Skeletal muscle tissue (tissue), 4 donors: ENCODE results near the gene SNAP23. TPM values are rescaled to one million over a fixed set of nuclear protein-coding genes. Genes with fewer than 3 reads are reported as not detected.
"Not testable (repeated sequence)": the region's sequence is repeated elsewhere in the genome, so short reads cannot be mapped to it uniquely, and the experiment has no call there.

Experiments
- H3K27ac ChIP-seq: one replicate; pipeline ENCODE4 v1.7.0; 2013; ENCODE audit warnings: mild to moderate bottlenecking, low read depth, low read length, inconsistent platforms
- H3K27me3 ChIP-seq, 3 donors: one replicate each; pipeline ENCODE4 v1.7.0; 2013; ENCODE audit warnings: low read length in 3 of 3; ENCODE audit not compliant: control insufficient read depth in 3 of 3, insufficient read depth in 3 of 3
- H3K36me3 ChIP-seq, 3 donors: one replicate each; pipeline ENCODE4 v1.7.0; 2013; ENCODE audit warnings: low read length in 3 of 3; ENCODE audit not compliant: control insufficient read depth in 3 of 3, insufficient read depth in 3 of 3
- H3K4me1 ChIP-seq, 3 donors: one replicate each; pipeline ENCODE4 v1.7.0; 2013; ENCODE audit warnings: low read length in 3 of 3, mild to moderate bottlenecking in 3 of 3; ENCODE audit not compliant: control insufficient read depth in 3 of 3, insufficient read depth in 3 of 3
- H3K4me3 ChIP-seq, 3 donors: one replicate each; pipeline ENCODE4 v1.7.0; 2013; ENCODE audit warnings: low read length in 3 of 3
- H3K9ac ChIP-seq, 3 donors: one replicate each; pipeline ENCODE4 v1.7.0; 2013; ENCODE audit warnings: low read length in 3 of 3, mild to moderate bottlenecking in 3 of 3, moderate library complexity in 2 of 3, low read depth in 1 of 3
- H3K9me3 ChIP-seq, 3 donors: one replicate each; pipeline ENCODE4 v1.7.0; 2013; ENCODE audit warnings: low read length in 3 of 3; ENCODE audit not compliant: control insufficient read depth in 3 of 3
- total RNA-seq: library from RNA; depleted of rRNA; stranded (reverse); fragments of >200 nt; gene quantifications from one replicate; pipeline ENCODE4 v1.2.3, GENCODE V29; 2014
- donor health status: Osteomylitis.

Gene SNAP23
- total RNA-seq, 1 donor from 2014 or later, result 50.6 TPM

GRCh38 chr15:42549741-42550392 lies 54.4 kb downstream of the SNAP23 start:
- Histone ChIP-seq H3K36me3 (peaks cover 5 to 12% (median 7%) of the 10 kb centered on the region in 3 donors), H3K4me1 (peaks cover 11 to 25% (median 13%) of the 10 kb centered on the region in 3 donors), H3K27me3 (no peaks in the 10 kb centered on the region), H3K9me3 (no peaks in the 10 kb centered on the region), H3K4me3 (peak overlapping the region in 2 of 3 donors; percentile 24 to 93), H3K9ac (peak overlapping the region in 1 of 3 donors; percentile 7), H3K27ac (no peak overlapping the region)

- peaks cover 0 to 3% (median 0%) of the 10 kb centered on the region in 3 donors for H3K36me3 ChIP-seq
- no peaks in the 10 kb centered on the region for H3K9me3 ChIP-seq
- H3K9ac ChIP-seq, result no peak overlapping the region
- no peak overlapping the region for H3K27ac ChIP-seq
- H3K4me3 ChIP-seq, result no peak overlapping the region
- peaks cover 0 to 5% (median 0%) of the 10 kb centered on the region in 3 donors for H3K4me1 ChIP-seq
- no peaks in the 10 kb centered on the region for H3K27me3 ChIP-seq
These were observed 58.1 kb downstream of the SNAP23 start for GRCh38 chr15:42553554-42553953.

GRCh38 chr15:42556550-42557207 lies 61.2 kb downstream of the SNAP23 start:
- not testable (repeated sequence) for H3K4me3 ChIP-seq, H3K4me1 ChIP-seq, H3K9ac ChIP-seq, H3K27ac ChIP-seq, H3K27me3 ChIP-seq, H3K9me3 ChIP-seq
- peaks cover 6 to 17% (median 11%) of the 10 kb centered on the region in 3 donors for H3K36me3 ChIP-seq

- Histone ChIP-seq H3K9ac (no peak overlapping the region), H3K4me1 (no peaks in the 10 kb centered on the region), H3K36me3 (peaks cover 15 to 29% (median 21%) of the 10 kb centered on the region in 3 donors), H3K27me3 (no peaks in the 10 kb centered on the region), H3K27ac (no peak overlapping the region), H3K9me3 (no peaks in the 10 kb centered on the region), H3K4me3 (no peak overlapping the region)
These were observed 63.3 kb downstream of the SNAP23 start for GRCh38 chr15:42558739-42559138.

- Histone ChIP-seq H3K9me3 (no peaks in the 10 kb centered on the region), H3K9ac (peak within 1 kb of the TSS; percentile 77 to 85 (median 82)), H3K27ac (peak within 1 kb of the TSS; percentile 68)
These were observed 80.0 kb downstream of the SNAP23 start, which contains the start of gene STARD9 for GRCh38 chr15:42575188-42576039. STARD9 (plus strand) TSS chr15:42575606; CDS start chr15:42575716, 110 bp downstream.

GRCh38 chr15:42576040-42576594 lies 80.7 kb downstream of the SNAP23 start:
- H3K36me3 ChIP-seq, result no peaks in the 10 kb centered on the region
- H3K27ac ChIP-seq, result peak overlapping the region; percentile 68
- H3K4me1 ChIP-seq, result peaks cover 17 to 22% (median 18%) of the 10 kb centered on the region in 3 donors
- H3K4me3 ChIP-seq, result peak overlapping the region; percentile 80 to 84 (median 84)
- no peaks in the 10 kb centered on the region for H3K9me3 ChIP-seq
- H3K9ac ChIP-seq, result peak overlapping the region; percentile 77 to 85 (median 82)
- H3K27me3 ChIP-seq, result peaks cover 0 to 12% (median 6%) of the 10 kb centered on the region in 3 donors

More at GRCh38 chr15:42575188-42576039, 80.0 kb downstream of the SNAP23 start, which contains the start of gene STARD9:
- peaks cover 0 to 12% (median 6%) of the 10 kb centered on the region in 3 donors for H3K27me3 ChIP-seq
- H3K4me3 ChIP-seq, result peak within 1 kb of the TSS; percentile 80 to 84 (median 84)
- H3K36me3 ChIP-seq, result no peaks in the 10 kb centered on the region
- H3K4me1 ChIP-seq, result peaks cover 13 to 21% (median 15%) of the 10 kb centered on the region in 3 donors

- no peaks in the 10 kb centered on the region for H3K9me3 ChIP-seq
- H3K4me3 ChIP-seq, result peak overlapping the region; percentile 8 to 84 (median 45)
- H3K27me3 ChIP-seq, result peaks cover 0 to 12% (median 6%) of the 10 kb centered on the region in 3 donors
- no peaks in the 10 kb centered on the region for H3K36me3 ChIP-seq
- H3K27ac ChIP-seq, result no peak overlapping the region
- H3K9ac ChIP-seq, result peak overlapping the region in 1 of 3 donors; percentile 85
- H3K4me1 ChIP-seq, result peaks cover 23 to 26% (median 23%) of the 10 kb centered on the region in 3 donors
These were observed 81.3 kb downstream of the SNAP23 start for GRCh38 chr15:42576776-42577175.

GRCh38 chr15:42577514-42578031 lies 82.1 kb downstream of the SNAP23 start:
- Histone ChIP-seq H3K9ac (no peak overlapping the region), H3K4me1 (peaks cover 26 to 29% (median 29%) of the 10 kb centered on the region in 3 donors), H3K27ac (peak overlapping the region; percentile 25), H3K4me3 (peak overlapping the region in 2 of 3 donors; percentile 51 to 52), H3K27me3 (peaks cover 0 to 12% (median 6%) of the 10 kb centered on the region in 3 donors), H3K36me3 (no peaks in the 10 kb centered on the region), H3K9me3 (no peaks in the 10 kb centered on the region)

GRCh38 chr15:42578984-42579537 lies 83.6 kb downstream of the SNAP23 start:
- H3K4me3 ChIP-seq, result no peak overlapping the region
- peak overlapping the region in 1 of 3 donors; percentile 35 for H3K9ac ChIP-seq
- peaks cover 34 to 43% (median 35%) of the 10 kb centered on the region in 3 donors for H3K4me1 ChIP-seq
- no peaks in the 10 kb centered on the region for H3K36me3 ChIP-seq
- peaks cover 0 to 12% (median 6%) of the 10 kb centered on the region in 3 donors for H3K27me3 ChIP-seq
- H3K9me3 ChIP-seq, result no peaks in the 10 kb centered on the region
- no peak overlapping the region for H3K27ac ChIP-seq
